Brain microvascular endothelial cell (primary cell): ENCODE data around the gene OR2V1.
A peak's percentile ranks its signal among the peaks of the same experiment; 100 is the strongest.
"Not testable (repeated sequence)": the region's sequence is repeated elsewhere in the genome, so short reads cannot be mapped to it uniquely, and the experiment has no call there.

Experiments used
- DNase-seq: peaks from one replicate; pipeline ENCODE4 v3.0.0-alpha.2; 2020
- H3K27ac ChIP-seq: fragments of 250-450 bp; sonication (Bioruptor Pico); 2 replicates; pipeline ENCODE4 v1.5.1; 2020; ENCODE audit warnings: mild to moderate bottlenecking, moderate library complexity
- H3K27me3 ChIP-seq: fragments of 250-450 bp; sonication (Bioruptor Pico); replicated peaks from 2 replicates; pipeline ENCODE4 v1.5.1; 2020; ENCODE audit warnings: mild to moderate bottlenecking
- H3K36me3 ChIP-seq: fragments of 250-450 bp; sonication (Bioruptor Pico); replicated peaks from 2 replicates; pipeline ENCODE4 v1.5.1; 2020; ENCODE audit warnings: mild to moderate bottlenecking
- H3K4me3 ChIP-seq: 2 replicates; pipeline ENCODE4 v1.5.1; 2011; ENCODE audit warnings: low read depth, mild to moderate bottlenecking, control low read depth, low read length, moderate library complexity
- CTCF ChIP-seq: IDR thresholded peaks from 2 replicates; pipeline ENCODE4 v1.5.1; 2011; ENCODE audit warnings: low read depth, mild to moderate bottlenecking, moderate library complexity, low read length, control low read depth, inconsistent platforms; ENCODE audit errors: missing control alignments
- in situ Hi-C: cut with HindIII; loops from 2 replicates; pipeline ENCODE4 v1.10.0; 2017; ENCODE audit warnings: low sequenced_read_pairs, low pct_ligation_motif_present

Gene OR2V1

DNA sequence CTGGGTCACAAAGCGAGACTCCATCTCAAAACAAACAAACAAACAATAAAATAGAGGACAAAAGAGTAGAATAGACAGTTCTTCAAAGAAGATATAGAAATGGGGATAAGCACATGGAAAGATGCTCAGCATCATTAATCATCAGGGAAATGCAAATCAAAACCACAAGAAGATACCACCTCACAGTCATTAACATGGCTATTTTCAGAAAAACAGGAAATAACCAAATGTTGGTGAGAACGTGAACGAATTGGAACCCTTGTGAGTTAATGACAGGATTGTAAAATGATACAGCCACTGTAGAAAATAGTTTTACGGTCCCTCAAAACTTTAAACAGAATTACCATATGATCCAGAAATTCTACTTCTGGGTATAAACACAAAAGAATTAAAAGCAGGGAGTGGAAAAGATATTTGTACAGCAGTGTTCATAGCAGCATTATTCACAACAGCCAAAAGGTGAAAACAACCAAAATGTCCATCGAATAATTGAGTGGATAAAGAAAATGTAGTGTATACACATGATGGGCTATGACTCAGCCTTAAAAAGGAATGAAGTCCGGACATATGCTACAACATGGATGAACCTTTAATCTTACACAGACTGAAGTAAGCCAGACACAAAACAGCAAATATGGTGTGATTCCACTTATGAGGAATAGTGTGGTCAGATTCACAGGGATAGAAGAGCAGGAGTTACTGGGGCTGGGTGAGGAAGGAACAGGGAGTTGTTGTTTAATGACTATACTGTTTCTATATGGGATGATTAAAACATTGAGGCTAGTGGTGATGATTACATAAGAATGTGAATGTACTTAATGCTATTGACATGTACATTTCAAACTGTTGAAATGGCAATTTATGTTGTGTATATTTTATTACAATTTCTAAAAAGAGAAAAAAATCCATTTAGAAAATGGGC lies 36.1 kb upstream of the OR2V1 start:
- Histone ChIP-seq H3K4me3 (no peak overlapping the region), H3K27me3 (no peaks in the 10 kb centered on the region), H3K36me3 (no peaks in the 10 kb centered on the region), H3K27ac (no peak overlapping the region)
- in situ Hi-C loops: no loop called here
- DNase-seq: no peak
- no peak for TF ChIP-seq CTCF

DNA sequence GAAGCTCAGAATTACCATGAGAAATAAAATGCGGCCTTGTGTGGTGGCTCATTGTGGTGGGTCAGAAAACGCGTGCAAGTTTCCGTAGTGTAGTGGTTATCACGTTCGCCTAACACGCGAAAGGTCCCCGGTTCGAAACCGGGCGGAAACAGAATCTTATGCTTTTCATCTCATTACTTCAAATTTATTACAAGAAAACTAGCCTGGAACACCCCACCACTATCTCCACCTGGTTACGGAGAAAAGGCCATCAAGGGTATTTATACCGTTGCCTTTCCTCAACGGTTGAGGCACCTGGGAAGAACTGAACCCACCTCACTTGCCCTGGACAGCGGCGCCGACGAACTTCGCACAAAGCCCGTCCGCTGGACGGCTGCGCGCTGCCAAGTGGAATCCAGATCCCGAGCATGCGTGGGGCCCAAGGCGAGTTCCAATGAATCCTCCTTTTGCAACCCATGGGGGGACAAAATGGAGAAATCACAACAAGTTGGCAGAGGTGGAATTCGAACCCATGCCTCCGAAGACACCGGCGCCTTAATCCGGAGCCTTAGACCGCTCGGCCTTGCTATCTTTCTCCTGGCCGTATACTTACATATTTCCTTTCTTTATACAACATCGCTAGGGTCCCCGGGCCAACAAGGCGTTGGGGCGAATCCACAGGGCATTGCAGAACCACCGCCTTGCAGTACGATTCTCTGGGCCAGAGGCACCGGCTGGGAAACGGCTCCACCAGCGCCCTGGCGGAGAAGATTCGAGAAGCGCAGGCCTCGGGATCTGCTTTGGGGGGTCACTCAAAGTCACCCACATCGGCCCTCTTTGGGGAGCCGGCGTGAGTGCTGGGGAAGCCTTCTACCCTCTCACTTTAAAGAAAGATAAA lies 33.3 kb upstream of the OR2V1 start:
- DNase-seq: peak; percentile 72
- Histone ChIP-seq H3K4me3 (peak overlapping the region; percentile 31), H3K36me3 (no peaks in the 10 kb centered on the region), H3K27ac (no peak overlapping the region), H3K27me3 (no peaks in the 10 kb centered on the region)
- in situ Hi-C loops: no loop called here
- no peak for TF ChIP-seq CTCF

DNA sequence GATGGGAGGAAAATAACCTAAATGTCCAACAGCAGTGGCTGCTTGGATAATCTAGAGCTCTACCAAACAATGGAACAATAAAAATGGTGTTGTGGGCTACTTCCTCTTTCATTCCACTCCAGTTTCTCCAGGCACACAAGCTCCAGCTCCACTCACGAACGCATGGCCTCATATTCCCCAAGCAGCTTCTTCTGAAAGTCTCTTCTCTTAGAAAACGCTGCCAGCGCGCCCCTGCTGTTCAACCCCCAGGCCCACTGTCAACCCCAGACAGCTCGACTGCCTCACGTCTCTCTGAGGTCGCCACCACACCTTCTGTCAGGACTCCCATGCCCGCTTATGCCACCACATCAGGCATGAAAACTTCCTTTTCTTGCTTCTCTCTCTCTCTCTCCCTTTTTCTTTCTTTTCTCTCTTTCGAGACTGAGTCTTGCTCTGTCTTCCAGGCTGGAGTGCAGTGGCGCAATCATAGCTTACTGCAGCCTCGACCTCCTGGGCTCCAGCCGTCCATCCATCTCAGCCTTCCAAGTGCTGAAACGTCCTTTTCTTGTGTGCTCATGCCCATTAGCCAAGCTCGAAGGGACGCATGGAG lies 32.6 kb upstream of the OR2V1 start:
- H3K36me3 ChIP-seq: no peaks in the 10 kb centered on the region
- DNase-seq: no peak
- H3K4me3 ChIP-seq: peak overlapping the region; percentile 37
- no peak overlapping the region for H3K27ac ChIP-seq
- in situ Hi-C loops: no loop called here
- no peaks in the 10 kb centered on the region for H3K27me3 ChIP-seq
- no peak for TF ChIP-seq CTCF

- TF ChIP-seq CTCF: no peak
- Histone ChIP-seq H3K36me3 (no peaks in the 10 kb centered on the region), H3K4me3 (no peak overlapping the region), H3K27me3 (no peaks in the 10 kb centered on the region), H3K27ac (peak overlapping the region; percentile 64)
- no peak for DNase-seq
- in situ Hi-C loops: no loop called here
Measured at GRCh38 chr5:181161534-181162175, 30.7 kb upstream of the OR2V1 start.

DNA sequence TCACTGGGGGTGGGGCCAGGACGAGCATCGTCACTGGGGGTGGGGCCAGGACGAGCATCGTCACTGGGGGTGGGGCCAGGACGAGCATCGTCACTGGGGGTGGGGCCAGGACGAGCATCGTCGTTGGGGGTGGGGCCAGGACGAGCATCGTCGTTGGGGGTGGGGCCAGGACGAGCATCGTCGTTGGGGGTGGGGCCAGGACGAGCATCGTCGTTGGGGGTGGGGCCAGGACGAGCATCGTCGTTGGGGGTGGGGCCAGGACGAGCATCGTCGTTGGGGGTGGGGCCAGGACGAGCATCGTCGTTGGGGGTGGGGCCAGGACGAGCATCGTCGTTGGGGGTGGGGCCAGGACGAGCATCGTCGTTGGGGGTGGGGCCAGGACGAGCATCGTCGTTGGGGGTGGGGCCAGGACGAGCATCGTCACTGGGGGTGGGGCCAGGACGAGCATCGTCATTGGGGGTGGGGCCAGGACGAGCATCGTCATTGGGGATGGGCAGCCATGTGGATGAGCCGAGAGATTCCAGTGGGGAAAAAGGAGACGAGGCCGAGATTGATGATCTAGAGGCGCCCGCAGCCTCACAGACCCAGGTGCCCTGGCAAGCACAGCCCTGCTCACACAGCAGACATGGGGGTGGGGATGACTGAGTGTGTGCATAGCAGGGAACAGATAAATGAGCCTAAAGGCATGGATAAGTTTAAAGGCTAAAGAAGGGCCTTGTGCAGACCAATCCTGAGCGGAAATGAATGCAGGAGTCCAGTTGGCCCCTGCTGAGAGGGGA lies 30.0 kb upstream of the OR2V1 start:
- H3K36me3 ChIP-seq, in situ Hi-C loops, H3K27me3 ChIP-seq: not testable (repeated sequence)
- H3K27ac ChIP-seq: peak overlapping the region; percentile 64
- H3K4me3 ChIP-seq: peak overlapping the region; percentile 12
- DNase-seq: peak; percentile 51
